Panc1 (cell line): ENCODE measurements around the gene INPP4B. TPM values are rescaled to one million over a fixed set of nuclear protein-coding genes. Genes with fewer than 3 reads are reported as not detected.

ENCODE experiments used
- ATAC-seq: fragments of 200-7000 bp; cut with Tn5 transposase; 2 replicates; pipeline ENCODE4 v1.9.1; 2020; ENCODE audit warnings: mild to moderate bottlenecking, moderate library complexity
- BruUV-seq: library from RNA; stranded (reverse); fragments of 400-500 nt; replicated peaks from 2 replicates; lab custom pipeline; 2021; lab: Mats Ljungman, UMichigan
- CTCF ChIA-PET: fragments of 300-600 bp; sonication (Branson Sonifier 250); formaldehyde crosslinking; loops from one replicate; lab custom pipeline; 2022; ENCODE audit warnings: antibody characterized with exemption; lab: Charles Lee
- POLR2A ChIA-PET: fragments of 300-600 bp; sonication (Branson Sonifier 250); formaldehyde crosslinking; loops from one replicate; lab custom pipeline; 2022; ENCODE audit warnings: antibody characterized with exemption; lab: Charles Lee
- DNase-seq: peaks from one replicate; pipeline ENCODE4 v3.0.0-alpha.2; 2010; ENCODE audit warnings: low read depth, low spot score
- H3K27ac ChIP-seq: 2 replicates; pipeline ENCODE4 v1.5.1; 2011; ENCODE audit warnings: mild to moderate bottlenecking, low read length, inconsistent platforms
- H3K27me3 ChIP-seq: fragments of 200-500 bp; sonication (Bioruptor generic); 2 replicates; pipeline ENCODE4 v1.6.0; 2014; ENCODE audit warnings: low read length, inconsistent platforms; ENCODE audit not compliant: control insufficient read depth, insufficient read depth
- H3K36me3 ChIP-seq: fragments of 200-500 bp; sonication (Bioruptor generic); 2 replicates; pipeline ENCODE4 v1.5.1; 2014; ENCODE audit warnings: inconsistent platforms, mild to moderate bottlenecking, low read length, moderate library complexity; ENCODE audit not compliant: control insufficient read depth, insufficient read depth
- H3K4me1 ChIP-seq: 2 replicates; pipeline ENCODE4 v1.5.1; 2011; ENCODE audit warnings: inconsistent platforms, mild to moderate bottlenecking, low read length, moderate library complexity; ENCODE audit not compliant: control insufficient read depth, insufficient read depth
- H3K4me3 ChIP-seq, 2 experiments: 2 replicates each; pipeline ENCODE4 v1.5.1; 2011 to 2012; ENCODE audit warnings: low read depth in 2 of 2, low read length in 2 of 2, mild to moderate bottlenecking in 2 of 2, inconsistent platforms in 1 of 2, moderate library complexity in 1 of 2
- H3K9me3 ChIP-seq: fragments of 200-500 bp; sonication (Bioruptor generic); 2 replicates; pipeline ENCODE4 v1.5.1; 2014; ENCODE audit warnings: low read depth, mild to moderate bottlenecking, inconsistent platforms, low read length, moderate library complexity; ENCODE audit not compliant: control insufficient read depth, insufficient read depth
- CTCF ChIP-seq: fragments of 450-650 bp; IDR thresholded peaks from 2 replicates; pipeline ENCODE4 v1.5.1; 2017; ENCODE audit warnings: mild to moderate bottlenecking
- POLR2AphosphoS5 ChIP-seq: IDR thresholded peaks from 2 replicates; pipeline ENCODE4 v1.6.1; 2012; ENCODE audit warnings: mild to moderate bottlenecking, low read depth, low read length, moderate library complexity
- SIN3A ChIP-seq: IDR thresholded peaks from 2 replicates; pipeline ENCODE4 v1.6.1; 2012; ENCODE audit warnings: low read depth, mild to moderate bottlenecking, low read length, moderate library complexity, borderline replicate concordance; ENCODE audit not compliant: insufficient read depth
- TCF7L2 ChIP-seq: IDR thresholded peaks from 2 replicates; pipeline ENCODE4 v1.6.1; 2011; ENCODE audit warnings: mild to moderate bottlenecking, low read depth, low read length, inconsistent platforms
- in situ Hi-C: cut with HindIII; loops from 2 replicates; pipeline ENCODE4 v1.10.0; 2016; ENCODE audit warnings: low sequenced_read_pairs, low pct_unique_long_range_greater_than_20kb
- intact Hi-C: fragments of 100-400 bp; cut with micrococcal nuclease; formaldehyde crosslinking; loops from one replicate; pipeline ENCODE4 v1.10.0; 2022; ENCODE audit not compliant: unreplicated experiment
- total RNA-seq: library from RNA; stranded (reverse); gene quantifications from one replicate; pipeline ENCODE4 v1.2.1, GENCODE V29; 2021; ENCODE audit not compliant: unreplicated experiment
- TF ChIP-seq, protein P1 (sequence below), 2 experiments: IDR thresholded peaks; 2 replicates each; pipeline ENCODE4 v1.6.1; 2011 to 2012; ENCODE audit warnings: low read depth in 2 of 2, control low read depth in 1 of 2, low read length in 1 of 2, mild to moderate bottlenecking in 1 of 2, moderate library complexity in 1 of 2; ENCODE audit not compliant: insufficient read depth in 1 of 2

INPP4B gene
- total RNA-seq, 1 experiment from 2014 or later, result 4.5 TPM

DNA sequence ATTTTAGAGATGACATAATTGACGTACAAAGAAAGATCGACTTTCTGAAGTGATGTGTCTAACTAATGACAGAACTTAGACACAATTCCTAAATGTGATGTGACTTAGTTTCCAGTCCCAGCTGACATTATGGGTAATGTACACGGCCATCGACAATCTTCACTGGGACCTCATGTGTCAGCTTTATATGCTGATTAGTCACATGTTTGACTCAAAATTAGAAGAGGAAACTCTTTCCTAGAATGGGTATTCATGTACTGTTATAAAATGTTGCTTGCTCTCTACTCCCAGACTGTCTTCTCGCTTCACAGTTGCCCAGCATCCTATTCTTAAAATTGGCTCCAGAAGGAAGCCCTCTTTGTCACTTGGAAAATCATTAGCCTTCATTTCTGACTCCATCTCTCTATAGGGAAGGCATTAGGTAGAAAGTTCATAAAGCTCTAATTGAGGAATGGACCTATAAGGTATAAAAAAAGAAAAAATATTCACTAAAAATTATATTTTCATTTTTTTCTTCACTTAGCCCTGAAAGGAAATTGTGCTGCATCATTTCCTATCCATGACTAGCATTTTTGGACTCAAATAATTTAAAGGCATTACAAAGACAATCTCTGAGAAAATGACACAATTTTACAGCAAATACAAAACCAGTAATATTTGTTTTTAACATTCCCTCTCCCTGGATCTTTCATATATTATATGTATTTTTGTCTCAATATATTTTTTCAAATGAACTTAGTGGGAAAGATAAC lies 554.6 kb downstream of the INPP4B start:
- Histone ChIP-seq H3K27ac (no peak overlapping the region), H3K9me3 (no peaks in the 10 kb centered on the region), H3K4me3 (no peak overlapping the region), H3K27me3 (no peaks in the 10 kb centered on the region), H3K4me1 (no peaks in the 10 kb centered on the region), H3K36me3 (no peaks in the 10 kb centered on the region)
- ATAC-seq, result no peak
- CTCF ChIA-PET, result no interaction called here
- POLR2A ChIA-PET, result no interaction called here
- intact Hi-C loops, result no loop called here
- no TSS peak for BruUV-seq
- TF ChIP-seq, protein P1, sequence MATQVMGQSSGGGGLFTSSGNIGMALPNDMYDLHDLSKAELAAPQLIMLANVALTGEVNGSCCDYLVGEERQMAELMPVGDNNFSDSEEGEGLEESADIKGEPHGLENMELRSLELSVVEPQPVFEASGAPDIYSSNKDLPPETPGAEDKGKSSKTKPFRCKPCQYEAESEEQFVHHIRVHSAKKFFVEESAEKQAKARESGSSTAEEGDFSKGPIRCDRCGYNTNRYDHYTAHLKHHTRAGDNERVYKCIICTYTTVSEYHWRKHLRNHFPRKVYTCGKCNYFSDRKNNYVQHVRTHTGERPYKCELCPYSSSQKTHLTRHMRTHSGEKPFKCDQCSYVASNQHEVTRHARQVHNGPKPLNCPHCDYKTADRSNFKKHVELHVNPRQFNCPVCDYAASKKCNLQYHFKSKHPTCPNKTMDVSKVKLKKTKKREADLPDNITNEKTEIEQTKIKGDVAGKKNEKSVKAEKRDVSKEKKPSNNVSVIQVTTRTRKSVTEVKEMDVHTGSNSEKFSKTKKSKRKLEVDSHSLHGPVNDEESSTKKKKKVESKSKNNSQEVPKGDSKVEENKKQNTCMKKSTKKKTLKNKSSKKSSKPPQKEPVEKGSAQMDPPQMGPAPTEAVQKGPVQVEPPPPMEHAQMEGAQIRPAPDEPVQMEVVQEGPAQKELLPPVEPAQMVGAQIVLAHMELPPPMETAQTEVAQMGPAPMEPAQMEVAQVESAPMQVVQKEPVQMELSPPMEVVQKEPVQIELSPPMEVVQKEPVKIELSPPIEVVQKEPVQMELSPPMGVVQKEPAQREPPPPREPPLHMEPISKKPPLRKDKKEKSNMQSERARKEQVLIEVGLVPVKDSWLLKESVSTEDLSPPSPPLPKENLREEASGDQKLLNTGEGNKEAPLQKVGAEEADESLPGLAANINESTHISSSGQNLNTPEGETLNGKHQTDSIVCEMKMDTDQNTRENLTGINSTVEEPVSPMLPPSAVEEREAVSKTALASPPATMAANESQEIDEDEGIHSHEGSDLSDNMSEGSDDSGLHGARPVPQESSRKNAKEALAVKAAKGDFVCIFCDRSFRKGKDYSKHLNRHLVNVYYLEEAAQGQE (IDR thresholded peaks at IDR 0.05; ENCODE audit: insufficient read depth in 1 of 2, low read depth in 2 of 2, low read length in 1 of 2), result no peak
- TF ChIP-seq CTCF, result no peak
- TF ChIP-seq SIN3A, result no peak
- TF ChIP-seq TCF7L2, result no peak
- no peak for TF ChIP-seq POLR2AphosphoS5
- no peak for DNase-seq
- in situ Hi-C loops, result no loop called here

DNA sequence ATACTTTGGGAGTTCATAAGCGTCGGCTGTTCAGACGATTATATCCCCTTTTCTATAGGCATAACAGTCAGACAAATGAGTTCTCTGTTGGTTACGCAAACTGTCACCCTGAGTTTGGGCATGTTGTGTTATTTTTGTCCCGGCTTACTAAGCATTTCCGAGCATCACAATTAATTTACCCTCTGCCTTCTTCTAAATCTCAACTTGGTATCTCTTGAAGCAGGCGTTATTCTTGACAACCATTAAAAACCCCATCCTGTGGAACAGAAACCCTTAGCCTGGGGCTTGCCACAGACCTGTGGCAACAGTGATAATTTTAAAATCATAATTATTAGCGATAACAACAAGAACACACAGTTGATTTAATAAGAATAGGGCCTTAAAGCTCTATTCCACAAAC lies 558.7 kb downstream of the INPP4B start:
- ATAC-seq, result no peak
- H3K27ac ChIP-seq, result no peak overlapping the region
- ChIA-PET POLR2A (no interaction called here), CTCF (no interaction called here)
- H3K36me3 ChIP-seq, result no peaks in the 10 kb centered on the region
- no peak for TF ChIP-seq SIN3A
- no peak for TF ChIP-seq CTCF
- TF ChIP-seq, protein P1 (IDR thresholded peaks at IDR 0.05; ENCODE audit: insufficient read depth in 1 of 2, low read depth in 2 of 2, low read length in 1 of 2), result no peak
- no peak for TF ChIP-seq POLR2AphosphoS5
- no peak for TF ChIP-seq TCF7L2
- no peaks in the 10 kb centered on the region for H3K9me3 ChIP-seq
- in situ Hi-C loops, result no loop called here
- H3K4me1 ChIP-seq, result no peaks in the 10 kb centered on the region
- intact Hi-C loops, result no loop called here
- no peak for DNase-seq
- no TSS peak for BruUV-seq
- no peaks in the 10 kb centered on the region for H3K27me3 ChIP-seq
- no peak overlapping the region for H3K4me3 ChIP-seq
